Retinal pigment epithelial cell (primary cell): ENCODE data around the gene TSNAX.

ENCODE experiments used
- DNase-seq: peaks from one replicate; pipeline ENCODE4 v3.0.0-alpha.2; 2010; ENCODE audit warnings: low read depth
- H3K4me3 ChIP-seq: 2 replicates; pipeline ENCODE4 v1.5.1; 2011; ENCODE audit warnings: mild to moderate bottlenecking, low read length, control low read depth, moderate library complexity
- TF ChIP-seq, protein P1 (sequence below): conservative IDR thresholded peaks from 2 replicates; pipeline ENCODE4 v1.5.1; 2011; ENCODE audit warnings: low read depth, low read length, control low read depth, inconsistent platforms

TSNAX gene

DNA sequence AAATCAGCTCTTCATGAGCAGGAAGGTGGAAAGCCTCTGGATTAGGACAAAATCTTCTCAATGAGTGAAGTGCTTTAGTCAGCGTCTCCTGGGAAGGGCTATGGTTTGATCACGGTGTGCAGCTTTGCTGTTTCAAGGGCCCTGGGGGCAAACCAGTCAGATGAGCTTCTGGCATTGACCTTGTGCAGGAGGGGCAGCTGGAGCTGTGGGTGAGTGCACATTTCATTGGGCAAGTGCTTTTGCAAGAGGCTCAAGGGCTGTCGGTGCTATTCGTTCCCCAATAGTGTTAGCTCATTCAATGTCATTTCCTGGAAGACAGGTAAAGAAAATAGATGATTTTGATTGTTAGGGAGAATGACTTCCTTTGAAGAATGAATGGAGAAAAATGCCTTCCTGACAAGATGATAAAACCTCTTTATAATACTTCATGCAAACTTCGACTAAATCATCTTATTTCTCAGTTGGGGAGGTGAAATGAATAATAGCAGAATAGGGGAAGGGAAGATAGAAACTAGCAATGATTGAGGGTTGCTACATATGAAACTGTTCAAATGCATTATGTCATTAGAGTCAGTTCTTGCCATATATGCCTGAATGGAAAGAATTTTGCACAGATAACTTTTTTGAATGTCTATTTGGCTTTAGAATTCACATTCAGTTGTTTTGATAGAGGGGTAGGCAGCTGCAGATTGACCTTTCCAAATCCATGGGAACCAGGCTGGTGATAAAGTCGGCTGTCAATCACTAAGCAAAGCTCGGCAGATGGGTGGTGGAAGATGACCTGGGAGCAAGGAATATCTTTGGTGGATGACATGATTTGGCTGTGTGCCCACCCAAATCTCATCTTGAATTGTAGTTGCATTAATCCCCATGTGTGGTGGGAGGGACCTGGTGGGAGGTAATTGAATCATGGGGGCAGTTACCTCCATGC lies 85.2 kb downstream of the TSNAX start:
- TF ChIP-seq, protein P1, sequence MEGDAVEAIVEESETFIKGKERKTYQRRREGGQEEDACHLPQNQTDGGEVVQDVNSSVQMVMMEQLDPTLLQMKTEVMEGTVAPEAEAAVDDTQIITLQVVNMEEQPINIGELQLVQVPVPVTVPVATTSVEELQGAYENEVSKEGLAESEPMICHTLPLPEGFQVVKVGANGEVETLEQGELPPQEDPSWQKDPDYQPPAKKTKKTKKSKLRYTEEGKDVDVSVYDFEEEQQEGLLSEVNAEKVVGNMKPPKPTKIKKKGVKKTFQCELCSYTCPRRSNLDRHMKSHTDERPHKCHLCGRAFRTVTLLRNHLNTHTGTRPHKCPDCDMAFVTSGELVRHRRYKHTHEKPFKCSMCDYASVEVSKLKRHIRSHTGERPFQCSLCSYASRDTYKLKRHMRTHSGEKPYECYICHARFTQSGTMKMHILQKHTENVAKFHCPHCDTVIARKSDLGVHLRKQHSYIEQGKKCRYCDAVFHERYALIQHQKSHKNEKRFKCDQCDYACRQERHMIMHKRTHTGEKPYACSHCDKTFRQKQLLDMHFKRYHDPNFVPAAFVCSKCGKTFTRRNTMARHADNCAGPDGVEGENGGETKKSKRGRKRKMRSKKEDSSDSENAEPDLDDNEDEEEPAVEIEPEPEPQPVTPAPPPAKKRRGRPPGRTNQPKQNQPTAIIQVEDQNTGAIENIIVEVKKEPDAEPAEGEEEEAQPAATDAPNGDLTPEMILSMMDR = no peak
- no peak overlapping the region for H3K4me3 ChIP-seq
- DNase-seq = no peak
